ENCODE data around the gene GAGE13. TPM values are rescaled to one million over a fixed set of nuclear protein-coding genes. Genes with fewer than 3 reads are reported as not detected.

The GAGE13 gene
- total RNA-seq, 1 experiment from 2014 or later: not detected

DNA sequence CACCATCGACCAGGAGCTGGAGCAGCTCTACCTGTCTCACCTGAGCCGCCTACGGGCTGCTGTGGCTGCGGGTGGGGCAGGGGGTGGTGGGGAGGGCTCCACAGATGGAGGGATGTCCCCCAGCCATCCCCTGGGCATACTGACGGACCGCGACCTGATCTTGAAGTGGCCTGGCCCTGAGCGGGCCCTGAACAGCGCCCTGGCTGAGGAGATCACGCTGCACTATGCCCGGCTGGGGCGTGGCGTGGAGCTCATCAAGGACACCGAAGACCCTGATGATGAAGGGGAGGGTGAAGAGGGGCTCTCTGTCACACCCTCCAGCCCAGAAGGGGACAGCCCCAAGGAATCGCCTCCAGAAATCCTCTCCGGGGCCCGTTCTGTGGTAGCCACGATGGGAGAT is 45.2 kb upstream of the GAGE13 start:
- no peak overlapping the region for H3K4me2 ChIP-seq (ENCODE audit: low read length)
- ChIA-PET CTCF (no interaction called here), POLR2A (no interaction called here), RAD21 (ENCODE audit: low non-redundant PET in 1 of 2, low total read pairs in 2 of 2, uncharacterized antibody in 2 of 2, unreplicated experiment in 2 of 2) (no interaction called here)
- no peaks in the 10 kb centered on the region for H3K9me2 ChIP-seq (ENCODE audit: insufficient read depth)
- H3K27ac ChIP-seq (ENCODE audit: low read depth, low read length): no peak overlapping the region
- no peaks in the 10 kb centered on the region for H3K27me3 ChIP-seq (ENCODE audit: insufficient read depth, low read length)
- no peak for TF ChIP-seq YY1 (IDR thresholded peaks at IDR 0.05; ENCODE audit: extremely low read depth, insufficient replicate concordance, low read depth, low read length)
- no peak for TF ChIP-seq POLR2AphosphoS5 (IDR thresholded peaks at IDR 0.05; ENCODE audit: low read depth, low read length)
- no peak for TF ChIP-seq SRF (IDR thresholded peaks at IDR 0.05; ENCODE audit: low read depth)
- TF ChIP-seq FOSL1 (IDR thresholded peaks at IDR 0.05; ENCODE audit: low read depth): no peak
- TF ChIP-seq SP1 (IDR thresholded peaks at IDR 0.05; ENCODE audit: low read depth): no peak
- TF ChIP-seq, protein P1, sequence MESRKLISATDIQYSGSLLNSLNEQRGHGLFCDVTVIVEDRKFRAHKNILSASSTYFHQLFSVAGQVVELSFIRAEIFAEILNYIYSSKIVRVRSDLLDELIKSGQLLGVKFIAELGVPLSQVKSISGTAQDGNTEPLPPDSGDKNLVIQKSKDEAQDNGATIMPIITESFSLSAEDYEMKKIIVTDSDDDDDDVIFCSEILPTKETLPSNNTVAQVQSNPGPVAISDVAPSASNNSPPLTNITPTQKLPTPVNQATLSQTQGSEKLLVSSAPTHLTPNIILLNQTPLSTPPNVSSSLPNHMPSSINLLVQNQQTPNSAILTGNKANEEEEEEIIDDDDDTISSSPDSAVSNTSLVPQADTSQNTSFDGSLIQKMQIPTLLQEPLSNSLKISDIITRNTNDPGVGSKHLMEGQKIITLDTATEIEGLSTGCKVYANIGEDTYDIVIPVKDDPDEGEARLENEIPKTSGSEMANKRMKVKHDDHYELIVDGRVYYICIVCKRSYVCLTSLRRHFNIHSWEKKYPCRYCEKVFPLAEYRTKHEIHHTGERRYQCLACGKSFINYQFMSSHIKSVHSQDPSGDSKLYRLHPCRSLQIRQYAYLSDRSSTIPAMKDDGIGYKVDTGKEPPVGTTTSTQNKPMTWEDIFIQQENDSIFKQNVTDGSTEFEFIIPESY (IDR thresholded peaks at IDR 0.05; ENCODE audit: extremely low read depth, insufficient replicate concordance, low read length): no peak
- TF ChIP-seq JUND (IDR thresholded peaks at IDR 0.05): no peak
- TF ChIP-seq, protein P2, sequence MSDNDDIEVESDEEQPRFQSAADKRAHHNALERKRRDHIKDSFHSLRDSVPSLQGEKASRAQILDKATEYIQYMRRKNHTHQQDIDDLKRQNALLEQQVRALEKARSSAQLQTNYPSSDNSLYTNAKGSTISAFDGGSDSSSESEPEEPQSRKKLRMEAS (IDR thresholded peaks at IDR 0.05): no peak
- no peak for TF ChIP-seq TCF7L2 (IDR thresholded peaks at IDR 0.05; ENCODE audit: borderline replicate concordance, extremely low read depth, insufficient read depth, insufficient read length)
- TF ChIP-seq EZH2phosphoT487 (IDR thresholded peaks at IDR 0.05; ENCODE audit: borderline replicate concordance): no peak
- TF ChIP-seq ELF1 (IDR thresholded peaks at IDR 0.05; ENCODE audit: borderline replicate concordance, low read depth): no peak
- TF ChIP-seq SIN3A (IDR thresholded peaks at IDR 0.05; ENCODE audit: low read depth): no peak
- TF ChIP-seq POLR2A (IDR thresholded peaks at IDR 0.05; ENCODE audit: borderline replicate concordance, extremely low read depth, insufficient read depth, insufficient read length): no peak
- no peak for TF ChIP-seq RAD21 (IDR thresholded peaks at IDR 0.05; ENCODE audit: low read depth)
- TF ChIP-seq EGR1 (IDR thresholded peaks at IDR 0.05; ENCODE audit: low read depth): no peak
- DNase-seq (ENCODE audit: low read depth, low spot score) (no peak), ATAC-seq (no peak)
- no peak overlapping the region for H2AFZ ChIP-seq (ENCODE audit: low read depth, low read length, poor library complexity, severe bottlenecking)
- no peaks in the 10 kb centered on the region for H3K79me2 ChIP-seq (ENCODE audit: insufficient read depth, low read length)
- H3K36me3 ChIP-seq (ENCODE audit: control insufficient read depth in 1 of 2, insufficient read depth in 2 of 2, low read length in 2 of 2): no peaks in the 10 kb centered on the region
- BruUV-seq (replicated peaks): no TSS peak
- H3K4me1 ChIP-seq (ENCODE audit: control insufficient read depth in 1 of 2, insufficient read depth in 2 of 2, low read length in 2 of 2): peaks cover 0 to 4% of the 10 kb centered on the region in 2 experiments; a peak in 1 of 4 replicates
- no peak overlapping the region for H3K4me3 ChIP-seq (replicated peaks in 1 of 2; ENCODE audit: low read depth in 1 of 2, low read length in 2 of 2)
- H3K9me3 ChIP-seq (ENCODE audit: control insufficient read depth in 1 of 2, insufficient read depth in 1 of 2, low read depth in 1 of 2, low read length in 2 of 2): no peaks in the 10 kb centered on the region
- no peaks in the 10 kb centered on the region for H4K20me1 ChIP-seq (ENCODE audit: insufficient read depth)
- H3K9ac ChIP-seq (ENCODE audit: low read length): no peak overlapping the region
- intact Hi-C loops (cut with micrococcal nuclease): no loop called here
